ENCODE results near the gene SLC4A5. TPM values are rescaled to one million over a fixed set of nuclear protein-coding genes. Genes with fewer than 3 reads are reported as not detected.

The SLC4A5 gene
- total RNA-seq, 8 experiments from 2014 or later, result 0.25 to 5.9 (median 2.8) TPM

DNA sequence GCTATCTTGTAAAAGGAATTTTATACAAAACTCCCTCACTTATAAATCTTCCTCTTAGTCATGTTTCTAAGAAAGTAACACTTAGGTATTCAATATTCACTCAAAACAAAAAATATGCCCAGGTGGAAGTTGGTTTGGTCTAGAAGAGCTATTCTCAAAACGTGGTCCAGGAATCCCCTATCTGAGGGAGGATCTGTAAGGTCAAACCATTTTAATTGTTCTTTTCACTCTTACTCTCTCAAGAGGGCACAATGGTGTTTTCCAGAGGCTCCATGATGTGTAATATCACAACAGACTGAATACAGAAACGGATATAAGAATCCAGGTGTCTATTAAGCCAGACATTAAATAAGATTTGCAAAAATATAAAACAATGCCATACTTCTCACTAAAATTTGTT, 174.5 kb downstream of the SLC4A5 start:
- H3K27ac ChIP-seq, result no peak overlapping the region
- ATAC-seq (replicated peaks in 6 of 8), result no peak
- 23 to 100% (median 87%) methylated on average over 1 to 2 of the region's 2 CpGs; no CpG with 5 or more reads in 1 of the 10 experiments for WGBS, 10 experiments
- H3K4me1 ChIP-seq (replicated peaks in 1 of 2), result no peaks in the 10 kb centered on the region
- H3K4me3 ChIP-seq, result no peak overlapping the region
- in situ Hi-C loops (cut with MboI; ENCODE audit: low pct_unique_long_range_greater_than_20kb in 2 of 9, low sequenced_read_pairs in 9 of 9, unreplicated experiment in 9 of 9), result loop anchor here in 5 of 9 experiments (25.0 kb wide), 1 partner anchor 331 kb away; the partner anchor contains the start of gene STAMBP (in 5 of the 5)

Other genes with a start within 250 kb of the SLC4A5 start
- gene BOLA3, start 195.5 kb downstream of the SLC4A5 start, total RNA-seq, result 10 to 100 TPM; 31.2 to 77.9 (median 45.8) TPM
- 10 to 100 TPM; 26.8 to 81.6 (median 50.8) TPM for gene MOB1A, start 164.5 kb downstream of the SLC4A5 start, total RNA-seq
- gene MTHFD2, start 144.8 kb downstream of the SLC4A5 start, total RNA-seq, result 100 to 1,000 TPM in 5 of 8 experiments, 10 to 100 TPM in 3; 46.3 to 256 (median 139) TPM
- 100 to 1,000 TPM in 7 of 8 experiments, 10 to 100 TPM in 1; 92.7 to 205 (median 134) TPM for gene DCTN1, start 36.9 kb upstream of the SLC4A5 start, total RNA-seq
- 1 to 10 TPM; 1.6 to 5.8 (median 2.7) TPM for gene C2orf81, start 78.2 kb upstream of the SLC4A5 start, total RNA-seq
- 10 to 100 TPM; 15.1 to 63.7 (median 49.5) TPM for gene WDR54, start 78.3 kb upstream of the SLC4A5 start, total RNA-seq
- gene RTKN, start 98.5 kb upstream of the SLC4A5 start, total RNA-seq, result 10 to 100 TPM in 4 of 8 experiments, 1 to 10 TPM in 4; 1.4 to 33.2 (median 9.7) TPM
- 10 to 100 TPM; 17.6 to 51.4 (median 22.9) TPM for gene INO80B, start 111.7 kb upstream of the SLC4A5 start, total RNA-seq
- gene WBP1, start 115.0 kb upstream of the SLC4A5 start, total RNA-seq, result 100 to 1,000 TPM in 4 of 8 experiments, 10 to 100 TPM in 4; 55.2 to 117 (median 99.8) TPM
- gene MOGS, start 122.0 kb upstream of the SLC4A5 start, total RNA-seq, result 10 to 100 TPM; 30.8 to 47.6 (median 37.9) TPM
- gene MRPL53, start 129.3 kb upstream of the SLC4A5 start, total RNA-seq, result 10 to 100 TPM; 51.1 to 83.5 (median 68.3) TPM
- 10 to 100 TPM in 6 of 8 experiments, 1 to 10 TPM in 2; 8.0 to 32.3 (median 12.8) TPM for gene CCDC142, start 139.6 kb upstream of the SLC4A5 start, total RNA-seq
- 10 to 100 TPM in 5 of 8 experiments, 1 to 10 TPM in 3; 4.0 to 23.5 (median 10.2) TPM for gene TTC31, start 139.7 kb upstream of the SLC4A5 start, total RNA-seq
- 1 to 10 TPM in 6 of 8 experiments, under 1 TPM in 2; 0.36 to 7.7 (median 1.4) TPM for gene LBX2, start 156.2 kb upstream of the SLC4A5 start, total RNA-seq
- 10 to 100 TPM; 14.9 to 28.2 (median 18.4) TPM for gene PCGF1, start 164.3 kb upstream of the SLC4A5 start, total RNA-seq
- gene TLX2, start 171.0 kb upstream of the SLC4A5 start, total RNA-seq, result 1 to 10 TPM in 2 of 8 experiments, under 1 TPM in 5, not detected in 1; 0.05 to 1.5 (median 0.73) TPM
- 1 to 10 TPM in 1 of 8 experiments, under 1 TPM in 6, not detected in 1; 0.11 to 1.0 (median 0.31) TPM for gene DQX1, start 182.8 kb upstream of the SLC4A5 start, total RNA-seq
- gene AUP1, start 186.3 kb upstream of the SLC4A5 start, total RNA-seq, result 100 to 1,000 TPM in 3 of 8 experiments, 10 to 100 TPM in 5; 43.1 to 121 (median 74.7) TPM
- gene HTRA2, start 186.5 kb upstream of the SLC4A5 start, total RNA-seq, result 10 to 100 TPM; 30.9 to 49.4 (median 39.3) TPM
- 10 to 100 TPM in 2 of 8 experiments, 1 to 10 TPM in 4, under 1 TPM in 2; 0.54 to 29.3 (median 9.1) TPM for gene LOXL3, start 210.5 kb upstream of the SLC4A5 start, total RNA-seq
- 10 to 100 TPM in 1 of 8 experiments, 1 to 10 TPM in 7; 1.6 to 23.0 (median 6.3) TPM for gene DOK1, start 211.3 kb upstream of the SLC4A5 start, total RNA-seq